SK-N-SH (cell line): ENCODE measurements around the gene PTOV1. TPM values are rescaled to one million over a fixed set of nuclear protein-coding genes. Genes with fewer than 3 reads are reported as not detected.
A peak's percentile ranks its signal among the peaks of the same experiment; 100 is the strongest.

ENCODE experiments used
- CTCF ChIA-PET: fragments of 300-600, 350-600 bp; formaldehyde crosslinking; extraction: SDS; loops from one replicate; lab custom pipeline; 2021; lab: Yijun Ruan, JAX
- POLR2A ChIA-PET: fragments of 350-600 bp; sonication (Branson Sonifier 250); formaldehyde crosslinking; extraction: SDS; loops from one replicate; lab custom pipeline; 2020; ENCODE audit warnings: antibody characterized with exemption, inconsistent platforms; lab: Yijun Ruan, JAX
- DNase-seq: peaks from one replicate; pipeline ENCODE4 v3.0.0; 2012
- H2AFZ ChIP-seq: fragments of 200-600 bp; sonication (generic); 2 replicates; pipeline ENCODE4 v1.8.1; 2016; ENCODE audit warnings: antibody characterized with exemption, mild to moderate bottlenecking, low read depth
- H3F3A ChIP-seq: fragments of 200-600 bp; sonication (generic); replicated peaks from 2 replicates; pipeline ENCODE3; 2016; ENCODE audit warnings: antibody characterized with exemption, mild to moderate bottlenecking; ENCODE audit not compliant: insufficient read depth
- H3K27ac ChIP-seq, 2 experiments: fragments of 200-500 bp in 1 of 2; fragments of 200-600 bp in 1 of 2; sonication (Bioruptor generic) in 1 of 2; sonication (generic), shearing (Covaris generic) in 1 of 2; 2 replicates each; pipeline versions ENCODE4 v1.5.1 to v1.6.1; 2014 to 2016; ENCODE audit warnings: low read depth in 2 of 2, inconsistent platforms in 1 of 2, low read length in 1 of 2, mild to moderate bottlenecking in 1 of 2, mixed read lengths in 1 of 2
- H3K27me3 ChIP-seq: fragments of 200-600 bp; sonication (generic), shearing (Covaris generic); 2 replicates; pipeline ENCODE4 v1.6.1; 2016; ENCODE audit warnings: mixed run types; ENCODE audit not compliant: insufficient read depth
- H3K36me3 ChIP-seq, 2 experiments: fragments of 200-500 bp in 1 of 2; fragments of 200-600 bp in 1 of 2; sonication (Bioruptor generic) in 1 of 2; sonication (generic) in 1 of 2; replicated peaks in 1 of 2; 2 replicates each; pipeline versions ENCODE3 to v1.5.1; 2014 to 2016; ENCODE audit warnings: low read length in 1 of 2, mild to moderate bottlenecking in 1 of 2; ENCODE audit not compliant: insufficient read depth in 2 of 2, control insufficient read depth in 1 of 2
- H3K4me1 ChIP-seq, 2 experiments: fragments of 200-500 bp in 1 of 2; fragments of 200-600 bp in 1 of 2; sonication (Bioruptor generic) in 1 of 2; sonication (generic), shearing (Covaris generic) in 1 of 2; 2 replicates each; pipeline versions ENCODE4 v1.5.1 to v1.6.1; 2014 to 2016; ENCODE audit warnings: low read depth in 1 of 2, low read length in 1 of 2, mixed run types in 1 of 2; ENCODE audit not compliant: insufficient read depth in 2 of 2, control insufficient read depth in 1 of 2
- H3K4me2 ChIP-seq: fragments of 200-600 bp; sonication (generic), shearing (Covaris generic); 2 replicates; pipeline ENCODE4 v1.6.1; 2017; ENCODE audit warnings: mixed run types
- H3K4me3 ChIP-seq, 2 experiments: fragments of 200-500 bp in 1 of 2; fragments of 200-600 bp in 1 of 2; sonication (Bioruptor generic) in 1 of 2; sonication (generic), shearing (Covaris generic) in 1 of 2; 2 replicates each; pipeline versions ENCODE4 v1.5.1 to v1.8.1; 2014 to 2016; ENCODE audit warnings: low read depth in 2 of 2, inconsistent platforms in 1 of 2, low read length in 1 of 2, mild to moderate bottlenecking in 1 of 2, mixed read lengths in 1 of 2, moderate library complexity in 1 of 2
- H3K79me2 ChIP-seq: fragments of 200-600 bp; sonication (generic); 2 replicates; pipeline ENCODE4 v1.8.1; 2017; ENCODE audit warnings: mild to moderate bottlenecking; ENCODE audit not compliant: insufficient read depth
- H3K9ac ChIP-seq: fragments of 200-600 bp; sonication (generic); 2 replicates; pipeline ENCODE4 v1.6.1; 2017; ENCODE audit warnings: mixed run types
- H3K9me2 ChIP-seq: fragments of 200-600 bp; sonication (generic); 2 replicates; pipeline ENCODE4 v1.6.1; 2017; ENCODE audit warnings: mixed run types
- H3K9me3 ChIP-seq: fragments of 200-600 bp; sonication (generic); 2 replicates; pipeline ENCODE4 v1.6.1; 2017; ENCODE audit warnings: mixed run types, mild to moderate bottlenecking, moderate library complexity
- H4K20me1 ChIP-seq: fragments of 200-600 bp; sonication (generic); 2 replicates; pipeline ENCODE4 v1.6.1; 2017; ENCODE audit warnings: mild to moderate bottlenecking, mixed run types; ENCODE audit not compliant: insufficient read depth
- GATA2 ChIP-seq: sonication (generic); formaldehyde crosslinking; IDR thresholded peaks from 2 replicates; pipeline ENCODE4 v1.5.0; 2020; ENCODE audit warnings: mild to moderate bottlenecking, missing genetic modification reagents
- JUND ChIP-seq: IDR thresholded peaks from 2 replicates; pipeline ENCODE4 v1.4.0; 2012
- RCOR1 ChIP-seq: fragments of 150-350 bp; IDR thresholded peaks from 2 replicates; pipeline ENCODE4 v1.6.1; 2017; ENCODE audit warnings: antibody characterized with exemption, low read length
- SIN3A ChIP-seq: IDR thresholded peaks from 2 replicates; pipeline ENCODE4 v1.6.1; 2012; ENCODE audit warnings: low read depth, mild to moderate bottlenecking, low read length, moderate library complexity, borderline replicate concordance
- WGBS: methylation state at CpG from one replicate; pipeline ENCODE4 v1.1.6; 2017; ENCODE audit warnings: low lambda C conversion rate; 5-methylcytosine and 5-hydroxymethylcytosine counted together
- polyA plus RNA-seq, 3 experiments: library from polyadenylated mRNA; depleted of rRNA; stranded (reverse); fragments of >200 nt; gene quantifications; 2 replicates each; pipeline ENCODE4 v1.2.3, GENCODE V29; 2012
- TF ChIP-seq, protein P1 (sequence below): IDR thresholded peaks from 2 replicates; pipeline ENCODE4; 2012

Gene PTOV1
- polyA plus RNA-seq, 1 of the 3 experiments (the other 2 are of a cell fraction): 95.0 TPM

DNA sequence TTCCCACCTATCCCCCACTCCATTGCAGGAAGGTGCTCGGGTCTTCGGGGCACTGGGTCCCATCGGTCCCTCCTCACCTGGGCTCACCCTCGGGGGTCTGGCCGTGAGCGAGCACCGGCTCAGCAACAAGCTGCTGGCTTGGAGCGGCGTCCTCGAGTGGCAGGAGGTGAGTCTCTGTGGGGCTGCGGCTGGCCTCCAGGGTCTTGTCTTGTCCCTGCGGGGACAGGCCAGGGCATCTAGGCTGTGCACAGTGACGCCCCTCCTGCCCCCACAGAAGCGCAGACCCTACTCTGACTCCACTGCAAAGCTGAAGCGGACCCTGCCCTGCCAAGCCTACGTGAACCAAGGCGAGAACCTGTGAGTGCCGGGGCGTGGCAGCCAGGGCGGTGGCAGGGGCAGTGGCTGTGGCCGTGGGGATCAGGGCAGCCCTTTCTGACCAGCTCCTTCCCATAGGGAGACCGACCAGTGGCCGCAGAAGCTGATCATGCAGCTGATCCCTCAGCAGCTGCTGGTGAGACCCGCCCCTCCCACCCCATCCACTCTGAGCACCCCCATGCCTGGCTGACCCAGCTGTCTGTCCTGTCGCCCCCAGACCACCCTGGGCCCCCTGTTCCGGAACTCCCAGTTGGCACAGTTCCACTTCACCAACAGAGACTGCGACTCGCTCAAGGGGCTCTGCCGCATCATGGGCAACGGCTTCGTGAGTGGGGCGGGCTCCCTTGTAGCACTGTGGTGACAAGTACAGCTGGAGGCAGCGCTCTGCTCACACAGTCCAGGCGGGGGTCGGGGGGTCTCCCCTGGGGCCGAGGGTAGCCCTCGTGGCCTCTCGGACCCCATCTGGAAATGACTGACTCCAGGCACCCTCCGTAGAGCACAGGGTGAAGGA is 3.7 kb downstream of the PTOV1 start:
- no peaks in the 10 kb centered on the region for H3K9me2 ChIP-seq
- H3K27ac ChIP-seq: no peak overlapping the region; a peak in 1 of 4 replicates
- H3K4me2 ChIP-seq: no peak overlapping the region
- H3K4me3 ChIP-seq: no peak overlapping the region
- H2AFZ ChIP-seq: no peak overlapping the region
- DNase-seq: no peak
- ChIA-PET POLR2A (interaction anchor here (1.3 kb wide), 1 partner anchor 11 kb away, joined by 3 read pairs; no protein-coding TSS in a partner anchor), CTCF (interaction anchor here (0.6 to 4.2 kb wide), 3 partner anchors 9 to 51 kb away, joined by 4 to 20 read pairs (median 4); no protein-coding TSS in a partner anchor)
- H3K36me3 ChIP-seq: peaks cover 12 to 30% of the 10 kb centered on the region in 2 experiments
- H3F3A ChIP-seq: peaks cover 59% of the 10 kb centered on the region
- H3K9ac ChIP-seq: no peak overlapping the region
- TF ChIP-seq, protein P1, sequence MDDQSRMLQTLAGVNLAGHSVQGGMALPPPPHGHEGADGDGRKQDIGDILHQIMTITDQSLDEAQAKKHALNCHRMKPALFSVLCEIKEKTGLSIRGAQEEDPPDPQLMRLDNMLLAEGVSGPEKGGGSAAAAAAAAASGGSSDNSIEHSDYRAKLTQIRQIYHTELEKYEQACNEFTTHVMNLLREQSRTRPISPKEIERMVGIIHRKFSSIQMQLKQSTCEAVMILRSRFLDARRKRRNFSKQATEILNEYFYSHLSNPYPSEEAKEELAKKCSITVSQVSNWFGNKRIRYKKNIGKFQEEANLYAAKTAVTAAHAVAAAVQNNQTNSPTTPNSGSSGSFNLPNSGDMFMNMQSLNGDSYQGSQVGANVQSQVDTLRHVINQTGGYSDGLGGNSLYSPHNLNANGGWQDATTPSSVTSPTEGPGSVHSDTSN: peak; percentile 4; the same call in 1 of the 2 replicates
- 0 out of 2 replicates have a peak, but pooled peaks have one; percentile 4 for TF ChIP-seq SIN3A
- TF ChIP-seq RCOR1: no peak
- H3K9me3 ChIP-seq: no peaks in the 10 kb centered on the region
- H4K20me1 ChIP-seq: peaks cover 67% of the 10 kb centered on the region
- no peaks in the 10 kb centered on the region for H3K27me3 ChIP-seq
- H3K4me1 ChIP-seq: peaks cover 13 to 30% of the 10 kb centered on the region in 2 experiments; a peak in 3 of 4 replicates
- H3K79me2 ChIP-seq: peaks cover 44% of the 10 kb centered on the region
- WGBS: 87% methylated on average over 8 of the region's 39 CpGs

DNA sequence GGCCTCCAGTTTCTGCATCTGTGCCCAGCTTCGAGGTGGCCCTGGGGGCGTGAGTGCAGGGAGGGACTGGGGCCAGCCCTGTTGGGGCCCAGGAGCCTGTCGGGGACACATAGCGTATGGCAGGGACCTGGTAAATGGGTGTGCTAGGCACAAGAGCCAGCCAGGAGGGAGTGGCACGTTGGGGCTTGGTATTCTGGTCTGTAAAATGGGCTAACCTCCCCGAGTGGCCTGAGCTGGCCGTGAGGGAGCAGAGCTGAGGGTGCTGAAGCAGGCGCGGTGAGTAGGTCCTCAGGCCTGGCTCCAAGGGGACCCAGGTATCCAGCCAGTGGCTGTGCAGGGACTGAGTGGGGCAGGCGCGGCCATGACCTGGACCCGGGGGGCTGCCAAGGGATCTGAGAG is 4.3 kb downstream of the PTOV1 start:
- CTCF ChIA-PET: interaction anchor here (4.2 kb wide), 1 partner anchor 9 kb away, joined by 20 read pairs; no protein-coding TSS in a partner anchor
- DNase-seq: no peak
- no peak overlapping the region for H2AFZ ChIP-seq
- no peak overlapping the region; a peak in 1 of 4 replicates for H3K27ac ChIP-seq
- H3F3A ChIP-seq: peaks cover 61% of the 10 kb centered on the region
- H3K9me3 ChIP-seq: no peaks in the 10 kb centered on the region
- no peak overlapping the region for H3K4me2 ChIP-seq
- no peaks in the 10 kb centered on the region for H3K9me2 ChIP-seq
- H3K36me3 ChIP-seq: peaks cover 9 to 36% of the 10 kb centered on the region in 2 experiments
- TF ChIP-seq JUND: peak; percentile 8; the same call in 1 of the 2 replicates
- TF ChIP-seq SIN3A: 0 out of 2 replicates have a peak, but pooled peaks have one; percentile 6
- TF ChIP-seq GATA2 (CRISPR knock-in tag): no peak
- 85% methylated on average over 4 of the region's 12 CpGs for WGBS
- POLR2A ChIA-PET: interaction anchor here (1.3 kb wide), 1 partner anchor 10 kb away, joined by 3 read pairs; no protein-coding TSS in a partner anchor
- H3K4me3 ChIP-seq: no peak overlapping the region
- H3K27me3 ChIP-seq: no peaks in the 10 kb centered on the region
- peaks cover 71% of the 10 kb centered on the region for H4K20me1 ChIP-seq
- peaks cover 38% of the 10 kb centered on the region for H3K79me2 ChIP-seq
- H3K4me1 ChIP-seq: peaks cover 13 to 24% of the 10 kb centered on the region in 2 experiments; a peak in 3 of 4 replicates
- no peak overlapping the region for H3K9ac ChIP-seq
